A549 (cell line): Measurements from ENCODE around the gene KLHL6. TPM values are rescaled to one million over a fixed set of nuclear protein-coding genes. Genes with fewer than 3 reads are reported as not detected.

Experiments used
- ATAC-seq, 2 experiments: fragments of 200-7000 bp in 1 of 2; fragments of >200 bp in 1 of 2; cut with Nextera tagmentation in 1 of 2; cut with Tn5 transposase in 1 of 2; 3 replicates each; pipeline versions ENCODE4 v1.8.0 to v1.9.1; 2018 to 2020; ENCODE audit warnings: mild to moderate bottlenecking in 1 of 2, moderate library complexity in 1 of 2
- CTCF ChIA-PET: fragments of 300-600 bp; sonication (Branson Sonifier 250); formaldehyde crosslinking; extraction: SDS; loops from one replicate; lab custom pipeline; 2021; ENCODE audit warnings: antibody characterized with exemption, inconsistent platforms; lab: Yijun Ruan, JAX
- POLR2A ChIA-PET: fragments of 350-600 bp; formaldehyde crosslinking; extraction: SDS; loops from one replicate; lab custom pipeline; 2021; ENCODE audit warnings: antibody characterized with exemption, inconsistent platforms; lab: Yijun Ruan, JAX
- DNase-seq, 2 experiments: peaks; one replicate each; pipeline versions ENCODE4 v3.0.0 to v3.0.0-alpha.2; 2011 to 2016; ENCODE audit warnings: low read depth in 1 of 2, low spot score in 1 of 2
- FAIRE-seq: peaks from 2 replicates; lab custom pipeline; 2011; peaks lifted over from hg19 to GRCh38; lab: Jason Lieb, UNC
- H3K27ac ChIP-seq, 2 experiments: fragments of >200 bp; sonication (Bioruptor Twin); formaldehyde crosslinking; 3 replicates each; pipeline ENCODE4 v1.5.1; 2016 to 2017
- H3K4me1 ChIP-seq: fragments of >200 bp; sonication (Bioruptor Twin); formaldehyde crosslinking; 3 replicates; pipeline ENCODE4 v1.6.1; 2016
- H3K4me2 ChIP-seq: fragments of >200 bp; sonication (Bioruptor Twin); formaldehyde crosslinking; 3 replicates; pipeline ENCODE4 v1.6.1; 2016
- H3K4me3 ChIP-seq: fragments of >200 bp; sonication (Bioruptor Twin); formaldehyde crosslinking; 3 replicates; pipeline ENCODE4 v1.5.1; 2016
- H3K9me3 ChIP-seq: fragments of >200 bp; sonication (Bioruptor Twin); formaldehyde crosslinking; 3 replicates; pipeline ENCODE4 v1.6.1; 2016
- CHD2 ChIP-seq: fragments of 150-350 bp; IDR thresholded peaks from 2 replicates; pipeline ENCODE4 v1.6.1; 2014; ENCODE audit warnings: low read length; ENCODE audit not compliant: partially characterized antibody
- ELK1 ChIP-seq: fragments of 150-350 bp; IDR thresholded peaks from 2 replicates; pipeline ENCODE4 v1.6.1; 2014; ENCODE audit warnings: low read depth, mild to moderate bottlenecking, low read length
- ESRRA ChIP-seq: fragments of 150-350 bp; IDR thresholded peaks from 2 replicates; pipeline ENCODE4 v1.6.1; 2014; ENCODE audit warnings: mild to moderate bottlenecking, low read length, borderline replicate concordance
- FOSB ChIP-seq: fragments of 250-450 bp; sonication (Bioruptor Pico); IDR thresholded peaks from 2 replicates; pipeline ENCODE4 v1.5.0; 2020; ENCODE audit warnings: mild to moderate bottlenecking, moderate library complexity
- HDAC2 ChIP-seq: fragments of 200-600 bp; sonication (generic); IDR thresholded peaks from 2 replicates; pipeline ENCODE4 v1.6.1; 2016
- HES2 ChIP-seq: fragments of >200 bp; sonication (Bioruptor Twin); formaldehyde crosslinking; IDR thresholded peaks from 2 replicates; pipeline ENCODE4 v1.6.1; 2016
- JUN ChIP-seq, 2 experiments: fragments of >200 bp; sonication (Bioruptor Twin); formaldehyde crosslinking; IDR thresholded peaks; 2 replicates in 1 of 2; 3 replicates in 1 of 2; pipeline ENCODE4 v1.6.1; 2016 to 2017
- KDM1A ChIP-seq: fragments of 200-600 bp; sonication (generic); IDR thresholded peaks from 2 replicates; pipeline ENCODE4 v1.6.1; 2016; ENCODE audit warnings: low read depth, mild to moderate bottlenecking
- MAFK ChIP-seq: fragments of 450-650 bp; IDR thresholded peaks from 2 replicates; pipeline ENCODE4 v1.6.1; 2014; ENCODE audit not compliant: partially characterized antibody
- MAX ChIP-seq: IDR thresholded peaks from 2 replicates; pipeline ENCODE4 v1.6.1; 2012
- REST ChIP-seq: fragments of 200-600 bp; sonication (generic); IDR thresholded peaks from 2 replicates; pipeline ENCODE4 v1.6.1; 2016; ENCODE audit warnings: antibody characterized with exemption, mild to moderate bottlenecking, moderate library complexity
- SREBF2 ChIP-seq: fragments of 450-650 bp; IDR thresholded peaks from 2 replicates; pipeline ENCODE4 v1.6.1; 2014; ENCODE audit warnings: mild to moderate bottlenecking, moderate library complexity
- TFCP2L1 ChIP-seq: fragments of 250-450 bp; sonication (Bioruptor Pico); IDR thresholded peaks from 2 replicates; pipeline ENCODE4 v1.5.0; 2021; ENCODE audit warnings: mild to moderate bottlenecking
- TP53 ChIP-seq: fragments of 250-450 bp; sonication (Bioruptor Pico); IDR thresholded peaks from 2 replicates; pipeline ENCODE4 v1.5.0; 2021; ENCODE audit warnings: mild to moderate bottlenecking, moderate library complexity
- WGBS: methylation state at CpG from one replicate; pipeline ENCODE4 v1.1.6; 2017; ENCODE audit errors: missing lambda C conversion rate; 5-methylcytosine and 5-hydroxymethylcytosine counted together
- polyA plus RNA-seq, 4 experiments: library from polyadenylated mRNA; depleted of rRNA in 3 of 4; stranded (reverse); fragments of >200 nt; fragmentation: RNase III in 1 of 4; extraction: RNeasy Plus Mini Kit Qiagen cat#74134 plus additional on column Dnase treatment in 1 of 4; gene quantifications; 2 replicates in 3 of 4; 3 replicates in 1 of 4; pipeline ENCODE4 v1.2.3, GENCODE V29; 2011 to 2017
- TF ChIP-seq, protein P1 (sequence below): IDR thresholded peaks from 2 replicates; pipeline ENCODE4 v1.6.1; 2012; ENCODE audit warnings: low read depth, borderline replicate concordance

The KLHL6 gene
- polyA plus RNA-seq, 2 of the 4 experiments (the other 2 are of a cell fraction) = not detected

DNA sequence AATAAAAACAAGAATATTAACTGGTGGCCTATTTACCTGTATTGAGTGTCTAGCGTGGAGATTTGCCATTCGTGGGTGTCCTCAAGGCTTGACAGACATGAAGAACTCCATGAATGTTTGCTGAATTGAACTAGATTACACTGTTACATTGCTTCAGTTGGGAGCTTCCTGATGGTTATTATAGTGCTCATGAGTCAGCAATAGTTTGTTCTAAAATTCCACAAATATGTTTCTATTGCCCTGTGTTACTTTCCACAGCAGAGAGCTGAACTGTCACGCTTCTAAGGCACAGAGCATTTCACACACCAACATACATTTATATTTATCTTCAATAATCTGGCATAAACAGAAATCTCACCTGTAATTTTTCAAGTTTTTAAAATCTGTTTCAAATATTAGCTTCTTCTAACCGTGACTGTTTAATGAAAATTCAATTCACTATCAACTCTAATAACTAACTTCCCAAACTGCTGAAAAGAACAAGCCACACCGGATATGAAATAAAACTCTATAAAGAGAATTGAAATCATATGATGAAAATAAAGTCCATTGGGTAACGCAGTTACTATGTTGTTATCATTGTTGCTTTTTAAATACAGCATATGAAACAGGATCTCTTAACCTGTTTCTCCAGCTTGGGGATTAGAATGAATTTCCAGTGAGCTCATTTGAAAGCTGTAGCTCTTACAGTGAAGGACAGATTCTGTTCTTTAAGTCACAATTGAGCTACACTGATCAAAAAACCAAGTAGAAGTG lies 65.9 kb downstream of the KLHL6 start:
- POLR2A ChIA-PET = no interaction called here
- WGBS = 60% methylated on average over 6 of the region's 6 CpGs
- no peak for ATAC-seq
- no peak for DNase-seq
- Histone ChIP-seq H3K4me2 (no peak overlapping the region), H3K4me3 (no peak overlapping the region), H3K9me3 (no peaks in the 10 kb centered on the region)
- peak; percentile 26 for TF ChIP-seq MAFK
- TF ChIP-seq, protein P1, sequence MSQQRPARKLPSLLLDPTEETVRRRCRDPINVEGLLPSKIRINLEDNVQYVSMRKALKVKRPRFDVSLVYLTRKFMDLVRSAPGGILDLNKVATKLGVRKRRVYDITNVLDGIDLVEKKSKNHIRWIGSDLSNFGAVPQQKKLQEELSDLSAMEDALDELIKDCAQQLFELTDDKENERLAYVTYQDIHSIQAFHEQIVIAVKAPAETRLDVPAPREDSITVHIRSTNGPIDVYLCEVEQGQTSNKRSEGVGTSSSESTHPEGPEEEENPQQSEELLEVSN = no peak
- TF ChIP-seq, all 56 proteins: peak for 1
- CTCF ChIA-PET = interaction anchor here (0.6 to 2.0 kb wide), 3 partner anchors 12 to 277 kb away, joined by 3 to 9 read pairs (median 3); no protein-coding TSS in a partner anchor
- FAIRE-seq = no peak
- Histone ChIP-seq H3K4me1 (peaks cover 12% of the 10 kb centered on the region; the same call in 1 of the 3 replicates), H3K27ac (no peak overlapping the region)

- H3K27ac ChIP-seq = no peak overlapping the region
- CTCF ChIA-PET = interaction anchor here (2.0 kb wide), 1 partner anchor 278 kb away, joined by 9 read pairs; no protein-coding TSS in a partner anchor
- peaks cover 12% of the 10 kb centered on the region; the same call in 1 of the 3 replicates for H3K4me1 ChIP-seq
- WGBS = 89% methylated on average over 3 of the region's 3 CpGs
- no peaks in the 10 kb centered on the region for H3K9me3 ChIP-seq
- ATAC-seq (no peak), FAIRE-seq (no peak), DNase-seq (no peak)
- no peak overlapping the region for H3K4me2 ChIP-seq
- TF ChIP-seq CHD2 = no peak
- H3K4me3 ChIP-seq = no peak overlapping the region
- POLR2A ChIA-PET = no interaction called here
These were observed 67.2 kb downstream of the KLHL6 start for GRCh38 chr3:183488343-183488742.

- WGBS = 81% methylated on average over 6 of the region's 6 CpGs
- Histone ChIP-seq H3K27ac (no peak overlapping the region), H3K4me2 (no peak overlapping the region), H3K4me1 (peaks cover 12% of the 10 kb centered on the region; the same call in 1 of the 3 replicates), H3K9me3 (no peaks in the 10 kb centered on the region), H3K4me3 (no peak overlapping the region)
- POLR2A ChIA-PET = no interaction called here
- ATAC-seq (no peak), DNase-seq (no peak), FAIRE-seq (no peak)
- no peak for TF ChIP-seq HES2
- TF ChIP-seq SREBF2 = no peak
- no peak for TF ChIP-seq KDM1A
- TF ChIP-seq HDAC2 = no peak
- TF ChIP-seq ELK1 = no peak
- no peak for TF ChIP-seq TP53 (CRISPR knock-in tag)
- no peak for TF ChIP-seq REST
- no peak for TF ChIP-seq TFCP2L1 (CRISPR knock-in tag)
- TF ChIP-seq FOSB (CRISPR knock-in tag) = no peak
- no peak for TF ChIP-seq JUN (IDR thresholded peaks at IDR 0.05)
- TF ChIP-seq ESRRA = no peak
- TF ChIP-seq MAX = no peak
- CTCF ChIA-PET = interaction anchor here (2.0 kb wide), 1 partner anchor 279 kb away, joined by 9 read pairs; no protein-coding TSS in a partner anchor
These were observed 67.6 kb downstream of the KLHL6 start for GRCh38 chr3:183487896-183488295.
